Neural cell (in vitro differentiated cells): ENCODE results near the gene CBY1. TPM values are rescaled to one million over a fixed set of nuclear protein-coding genes. Genes with fewer than 3 reads are reported as not detected.

ENCODE experiments used
- H2AFZ ChIP-seq: fragments of 200-600, 300-800 bp; sonication (generic), shearing (Covaris generic); 2 replicates; pipeline ENCODE4 v1.6.0; 2014; ENCODE audit warnings: low read depth, mild to moderate bottlenecking, antibody characterized with exemption, low read length, moderate library complexity
- H3F3A ChIP-seq: fragments of 200-600 bp; shearing (Covaris generic); 2 replicates; pipeline ENCODE4 v1.6.1; 2016; ENCODE audit warnings: mild to moderate bottlenecking, moderate library complexity, mixed read lengths, antibody characterized with exemption, low read length; ENCODE audit not compliant: insufficient read depth, poor library complexity, severe bottlenecking
- H3K27ac ChIP-seq: fragments of 200-600, 300-800 bp; sonication (generic), shearing (Covaris generic); 2 replicates; pipeline ENCODE4 v1.5.1; 2014; ENCODE audit warnings: mild to moderate bottlenecking, low read length, moderate library complexity
- H3K27me3 ChIP-seq: fragments of 300-800, 200-600 bp; sonication (generic), shearing (Covaris generic); 2 replicates; pipeline ENCODE4 v1.6.0; 2014; ENCODE audit warnings: mild to moderate bottlenecking, low read depth, low read length, moderate library complexity; ENCODE audit not compliant: insufficient read depth
- H3K36me3 ChIP-seq: fragments of 300-800, 200-600 bp; sonication (generic), shearing (Covaris generic); 2 replicates; pipeline ENCODE4 v1.5.1; 2014; ENCODE audit warnings: mild to moderate bottlenecking, antibody characterized with exemption, low read length, moderate library complexity; ENCODE audit not compliant: insufficient read depth
- H3K4me2 ChIP-seq: fragments of 300-800, 200-600 bp; sonication (generic), shearing (Covaris generic); 2 replicates; pipeline ENCODE4 v1.6.0; 2014; ENCODE audit warnings: mild to moderate bottlenecking, low read length
- H3K4me3 ChIP-seq: fragments of 300-800, 200-600 bp; sonication (generic), shearing (Covaris generic); 2 replicates; pipeline ENCODE4 v1.5.1; 2014; ENCODE audit warnings: mild to moderate bottlenecking, low read length, moderate library complexity
- H3K79me2 ChIP-seq: fragments of 200-600 bp; shearing (Covaris generic); replicated peaks from 2 replicates; pipeline ENCODE4 v1.6.0; 2014; ENCODE audit warnings: mild to moderate bottlenecking, low read length, moderate library complexity; ENCODE audit not compliant: insufficient read depth
- H3K9ac ChIP-seq: fragments of 300-800, 200-600 bp; sonication (generic), shearing (Covaris generic); 2 replicates; pipeline ENCODE4 v1.6.1; 2016; ENCODE audit warnings: mild to moderate bottlenecking, low read length, mixed read lengths
- H3K9me2 ChIP-seq: fragments of 200-600 bp; shearing (Covaris generic); 2 replicates; pipeline ENCODE4 v1.6.1; 2016; ENCODE audit warnings: mild to moderate bottlenecking, low read length, mixed read lengths; ENCODE audit not compliant: insufficient read depth
- H3K9me3 ChIP-seq: fragments of 200-600, 300-800 bp; sonication (generic), shearing (Covaris generic); 2 replicates; pipeline ENCODE4 v1.6.1; 2016; ENCODE audit warnings: mild to moderate bottlenecking, mixed run types, low read length, moderate library complexity, mixed read lengths
- H4K20me1 ChIP-seq: fragments of 200-600 bp; shearing (Covaris generic); 2 replicates; pipeline ENCODE4 v1.6.1; 2016; ENCODE audit warnings: mild to moderate bottlenecking, mixed run types; ENCODE audit not compliant: insufficient read depth
- CTCF ChIP-seq: fragments of 450-650 bp; IDR thresholded peaks from 2 replicates; pipeline ENCODE4 v1.5.1; 2014; ENCODE audit warnings: antibody characterized with exemption, mild to moderate bottlenecking, moderate library complexity; ENCODE audit not compliant: poor library complexity, severe bottlenecking
- EP300 ChIP-seq: fragments of 450-650 bp; conservative IDR thresholded peaks from 2 replicates; pipeline ENCODE4 v1.6.1; 2014; ENCODE audit warnings: antibody characterized with exemption, mild to moderate bottlenecking, moderate library complexity; ENCODE audit not compliant: poor library complexity, severe bottlenecking
- EZH2 ChIP-seq: fragments of 200-600, 300-800 bp; shearing (Covaris generic), sonication (generic); IDR thresholded peaks from 2 replicates; pipeline ENCODE4 v1.6.1; 2014; ENCODE audit warnings: antibody characterized with exemption, low read length, borderline replicate concordance, mild to moderate bottlenecking; ENCODE audit not compliant: insufficient read depth, poor library complexity, severe bottlenecking
- MXI1 ChIP-seq: fragments of 450-650 bp; conservative IDR thresholded peaks from 2 replicates; pipeline ENCODE4 v1.6.1; 2014; ENCODE audit warnings: antibody characterized with exemption, mild to moderate bottlenecking; ENCODE audit not compliant: poor library complexity, severe bottlenecking
- POLR2AphosphoS5 ChIP-seq: IDR thresholded peaks from 2 replicates; pipeline ENCODE4 v1.6.1; 2012
- RAD21 ChIP-seq: fragments of 450-650 bp; conservative IDR thresholded peaks from 2 replicates; pipeline ENCODE4 v1.6.1; 2014; ENCODE audit warnings: antibody characterized with exemption, mild to moderate bottlenecking, moderate library complexity
- REST ChIP-seq: IDR thresholded peaks from 2 replicates; pipeline ENCODE4 v1.6.1; 2012; ENCODE audit warnings: borderline replicate concordance
- SMC3 ChIP-seq: fragments of 450-650 bp; conservative IDR thresholded peaks from 2 replicates; pipeline ENCODE4 v1.6.1; 2014; ENCODE audit warnings: antibody characterized with exemption, mild to moderate bottlenecking, moderate library complexity; ENCODE audit not compliant: poor library complexity
- TAF1 ChIP-seq: IDR thresholded peaks from 2 replicates; pipeline ENCODE4 v1.6.1; 2012; ENCODE audit warnings: low read depth
- polyA plus RNA-seq: library from polyadenylated mRNA; depleted of rRNA; stranded (reverse); fragments of >200 nt; gene quantifications from 2 replicates; pipeline ENCODE4 v1.2.3, GENCODE V29; 2014

Gene CBY1
- polyA plus RNA-seq, 1 donor from 2014 or later: 51.4 TPM

- no peak overlapping the region for H3K4me2 ChIP-seq
- no peak overlapping the region for H3K9ac ChIP-seq
- no peaks in the 10 kb centered on the region for H3K9me3 ChIP-seq
- no peaks in the 10 kb centered on the region for H3K27me3 ChIP-seq
- no peak overlapping the region for H2AFZ ChIP-seq
- H3K9me2 ChIP-seq: no peaks in the 10 kb centered on the region
- H3K79me2 ChIP-seq: peaks cover 49% of the 10 kb centered on the region
- TF ChIP-seq RAD21: no peak
- no peak for TF ChIP-seq POLR2AphosphoS5
- no peak for TF ChIP-seq REST
- no peak for TF ChIP-seq MXI1
- no peak for TF ChIP-seq CTCF
- no peak for TF ChIP-seq TAF1
- TF ChIP-seq EP300: no peak
- no peak for TF ChIP-seq EZH2
- TF ChIP-seq SMC3: no peak
- no peaks in the 10 kb centered on the region for H4K20me1 ChIP-seq
- H3F3A ChIP-seq: no peaks in the 10 kb centered on the region
- no peak overlapping the region for H3K27ac ChIP-seq
- H3K36me3 ChIP-seq: no peaks in the 10 kb centered on the region
- H3K4me3 ChIP-seq: no peak overlapping the region
Measured at GRCh38 chr22:38713921-38714320, 57.5 kb downstream of the CBY1 start.

DNA sequence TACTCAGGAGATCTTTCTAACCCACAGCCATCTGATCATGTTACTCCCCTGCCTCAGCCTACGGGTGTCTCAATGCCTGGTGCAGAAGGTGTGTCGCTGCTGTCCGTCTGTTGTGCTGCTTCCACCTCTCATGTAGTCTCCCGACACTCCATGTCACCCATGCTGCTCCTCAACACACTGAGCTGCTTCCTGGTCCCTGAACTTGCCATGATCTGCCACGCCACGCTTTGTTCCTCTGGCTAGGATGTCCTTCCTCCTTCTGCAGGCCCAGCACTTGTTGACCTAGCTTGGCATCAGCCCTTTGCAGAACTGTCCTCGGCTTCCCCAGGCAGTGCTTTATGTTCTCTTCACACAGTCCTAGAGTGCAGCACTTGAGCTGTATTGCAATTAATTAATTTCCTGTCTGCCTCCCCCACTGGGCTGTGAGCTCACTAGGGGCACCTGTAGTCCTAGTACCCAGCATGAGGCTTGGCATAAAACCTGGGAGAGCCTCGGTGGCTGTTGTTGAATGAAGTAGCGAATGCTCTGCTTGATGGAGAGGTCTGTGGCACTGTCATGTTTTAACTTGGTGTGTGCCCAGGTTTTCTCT, 58.8 kb downstream of the CBY1 start:
- no peaks in the 10 kb centered on the region for H3K36me3 ChIP-seq
- no peak overlapping the region for H3K4me3 ChIP-seq
- H3K4me2 ChIP-seq: no peak overlapping the region
- H2AFZ ChIP-seq: no peak overlapping the region
- peaks cover 44% of the 10 kb centered on the region for H3K79me2 ChIP-seq
- H3K9me3 ChIP-seq: no peaks in the 10 kb centered on the region
- H3K27ac ChIP-seq: no peak overlapping the region
- no peaks in the 10 kb centered on the region for H3K9me2 ChIP-seq
- no peaks in the 10 kb centered on the region for H3F3A ChIP-seq
- no peak for TF ChIP-seq EP300
- TF ChIP-seq EZH2: no peak
- TF ChIP-seq MXI1: no peak
- no peak for TF ChIP-seq CTCF
- no peaks in the 10 kb centered on the region for H3K27me3 ChIP-seq
- H3K9ac ChIP-seq: no peak overlapping the region
- no peaks in the 10 kb centered on the region for H4K20me1 ChIP-seq
